ENCODE data around the gene SIKE1. TPM values are rescaled to one million over a fixed set of nuclear protein-coding genes. Genes with fewer than 3 reads are reported as not detected.
"Not testable (repeated sequence)": the region's sequence is repeated elsewhere in the genome, so short reads cannot be mapped to it uniquely, and the experiment has no call there.

Gene SIKE1
- 100 to 1,000 TPM in 1 of 2 donors, 10 to 100 TPM in 1; 80.4 to 126 TPM for total RNA-seq
- polyA plus RNA-seq (ENCODE audit: insufficient read length in 2 of 2) = 10 to 100 TPM; 36.5 to 53.6 TPM
- long read RNA-seq, donor 1, full-length matches to known transcripts = 23 of 23 reads
- long read RNA-seq, donor 1, partial matches to known transcripts = 0 of 23 reads
- long read RNA-seq, donor 1, other reads (novel, unspliced or antisense) = 0 of 23 reads
- long read RNA-seq, donor 2, full-length matches to known transcripts = 6 of 6 reads
- long read RNA-seq, donor 2, partial matches to known transcripts = 0 of 6 reads
- long read RNA-seq, donor 2, other reads (novel, unspliced or antisense) = 0 of 6 reads
- long read RNA-seq, donor 3, full-length matches to known transcripts = 8 of 8 reads
- long read RNA-seq, donor 3, partial matches to known transcripts = 0 of 8 reads
- long read RNA-seq, donor 3, other reads (novel, unspliced or antisense) = 0 of 8 reads
- long read RNA-seq, donor 4, transcript SIKE1-201 (5 exons, 2,190 nt) = major isoform, 11 of 16 reads
- long read RNA-seq, donor 4, partial matches to known transcripts = 0 of 16 reads
- long read RNA-seq, donor 4, other reads (novel, unspliced or antisense) = 0 of 16 reads

DNA sequence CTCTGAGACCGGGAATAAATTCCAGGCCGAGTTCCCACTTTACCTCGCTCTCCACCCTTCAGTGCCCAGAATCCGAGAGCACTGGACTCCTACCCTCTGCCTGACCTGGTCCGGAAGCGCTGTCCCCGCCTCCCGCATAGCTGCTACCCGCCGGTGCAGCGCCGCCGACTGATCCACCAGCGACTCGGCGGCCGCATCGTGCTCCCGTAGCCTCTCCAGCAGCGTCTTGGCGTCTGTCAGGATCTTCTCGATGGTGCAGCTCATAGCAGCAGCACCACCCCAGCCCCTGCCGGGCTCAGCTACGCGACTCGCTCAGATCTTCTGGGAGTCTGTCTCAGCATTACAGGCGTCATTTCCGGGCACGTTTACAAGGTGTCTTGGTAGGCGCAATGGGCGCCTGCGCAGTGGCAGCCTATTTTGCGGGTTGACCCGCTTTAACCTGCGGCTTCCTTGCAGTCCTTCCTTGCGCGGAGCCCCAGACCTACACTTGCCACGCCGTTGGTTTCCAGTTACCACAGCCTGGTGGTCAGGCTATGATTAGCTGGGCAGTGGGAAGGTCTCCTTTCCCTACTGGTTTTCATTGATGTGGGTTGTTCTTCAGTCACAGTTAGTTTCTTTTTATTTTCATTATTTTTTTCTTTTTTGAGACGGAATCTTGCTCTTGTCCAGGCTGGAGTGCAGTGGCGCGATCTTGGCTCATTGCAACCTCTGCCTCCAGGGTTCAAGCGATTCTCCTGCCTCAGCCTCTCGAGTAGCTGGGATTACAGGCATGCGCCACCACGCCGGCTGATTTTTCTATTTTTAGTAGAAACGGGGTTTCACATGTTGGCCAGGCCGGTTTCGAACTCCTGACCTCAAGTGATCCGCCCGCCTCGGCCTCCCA lies at the start of gene SIKE1:
SIKE1 (minus strand) TSS at position 342 of the 883 bp plus-strand sequence; CDS start at position 264, 78 bp downstream.
- no peaks in the 10 kb centered on the region for H3K9me3 ChIP-seq (ENCODE audit: control insufficient read depth, insufficient read depth, low read length)
- DNase-seq (ENCODE audit: low read depth in 4 of 6, low spot score in 6 of 6) = peak; percentile 86 to 99 (median 92)
- peaks cover 2% of the 10 kb centered on the region for H3K27me3 ChIP-seq (ENCODE audit: control insufficient read depth, insufficient read depth, low read length)

DNA sequence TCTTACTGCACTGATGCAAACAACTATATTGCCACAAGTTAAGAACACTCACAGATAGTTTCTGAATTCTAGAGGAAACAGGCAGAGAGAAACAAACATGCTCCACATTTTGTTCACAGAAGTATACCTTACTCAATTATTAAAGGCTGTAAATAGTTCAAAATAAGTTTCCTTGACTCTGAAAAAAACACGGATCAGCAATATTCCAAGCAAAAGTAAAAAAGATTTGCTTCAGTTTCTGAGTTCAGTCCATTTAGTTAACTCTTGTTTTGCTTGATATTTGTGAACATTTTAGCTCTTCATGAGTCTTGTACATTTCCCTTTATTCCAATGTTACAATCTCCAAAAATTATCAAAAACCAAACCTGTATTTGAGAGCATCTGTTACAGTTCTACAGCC lies 49.6 kb upstream of the SIKE1 start:
- not testable (repeated sequence) for H3K27ac ChIP-seq (ENCODE audit: low read depth, low read length); H3K36me3 ChIP-seq (ENCODE audit: control insufficient read depth, insufficient read depth, low read length); H3K4me1 ChIP-seq (ENCODE audit: control insufficient read depth, insufficient read depth, low read length); H3K27me3 ChIP-seq (ENCODE audit: control insufficient read depth, insufficient read depth, low read length); H3K4me3 ChIP-seq (ENCODE audit: low read depth, low read length); DNase-seq (ENCODE audit: low read depth in 4 of 6, low spot score in 6 of 6); H3K9me3 ChIP-seq (ENCODE audit: control insufficient read depth, insufficient read depth, low read length)
- no CpG with 5 or more reads among the region's 1 CpG for WGBS (ENCODE audit: insufficient coverage)

More for the DNA sequence above, at the start of gene SIKE1:
- H3K4me3 ChIP-seq (ENCODE audit: low read depth, low read length) = peak within 1 kb of the TSS; percentile 78
- WGBS (ENCODE audit: insufficient coverage) = 12% methylated on average over 47 of the region's 53 CpGs
- H3K36me3 ChIP-seq (ENCODE audit: control insufficient read depth, insufficient read depth, low read length) = peaks cover 5% of the 10 kb centered on the region
- H3K27ac ChIP-seq (ENCODE audit: low read depth, low read length) = peak within 1 kb of the TSS; percentile 80
- peaks cover 7% of the 10 kb centered on the region for H3K4me1 ChIP-seq (ENCODE audit: control insufficient read depth, insufficient read depth, low read length)

DNA sequence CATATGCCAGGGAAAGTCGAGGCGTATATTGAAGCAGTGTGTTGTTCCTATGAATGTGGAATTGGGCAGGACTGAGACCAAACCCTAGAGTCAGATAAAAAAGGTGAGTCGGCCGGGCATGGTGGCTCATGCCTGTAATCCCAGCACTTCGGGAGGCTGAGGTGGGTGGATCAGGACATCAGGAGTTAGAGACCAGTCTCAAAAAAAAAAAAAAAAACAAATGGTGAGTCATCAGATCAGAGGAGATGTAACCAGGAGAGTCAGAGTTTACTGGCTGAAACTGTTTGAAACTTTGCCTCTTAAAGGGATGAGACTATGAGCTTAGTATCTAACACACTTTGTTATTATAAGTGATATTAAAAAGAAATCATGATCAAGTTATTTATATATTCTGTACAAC lies 47.8 kb upstream of the SIKE1 start:
- no peaks in the 10 kb centered on the region for H3K9me3 ChIP-seq (ENCODE audit: control insufficient read depth, insufficient read depth, low read length)
- no peaks in the 10 kb centered on the region for H3K36me3 ChIP-seq (ENCODE audit: control insufficient read depth, insufficient read depth, low read length)
- no peak overlapping the region for H3K27ac ChIP-seq (ENCODE audit: low read depth, low read length)
- DNase-seq (ENCODE audit: low read depth in 4 of 6, low spot score in 6 of 6) = no peak
- H3K27me3 ChIP-seq (ENCODE audit: control insufficient read depth, insufficient read depth, low read length) = no peaks in the 10 kb centered on the region
- H3K4me1 ChIP-seq (ENCODE audit: control insufficient read depth, insufficient read depth, low read length) = no peaks in the 10 kb centered on the region
- whole genome bisulfite sequencing (ENCODE audit: insufficient coverage) = 93% methylated on average over 5 of the region's 5 CpGs
- H3K4me3 ChIP-seq (ENCODE audit: low read depth, low read length) = no peak overlapping the region

DNA sequence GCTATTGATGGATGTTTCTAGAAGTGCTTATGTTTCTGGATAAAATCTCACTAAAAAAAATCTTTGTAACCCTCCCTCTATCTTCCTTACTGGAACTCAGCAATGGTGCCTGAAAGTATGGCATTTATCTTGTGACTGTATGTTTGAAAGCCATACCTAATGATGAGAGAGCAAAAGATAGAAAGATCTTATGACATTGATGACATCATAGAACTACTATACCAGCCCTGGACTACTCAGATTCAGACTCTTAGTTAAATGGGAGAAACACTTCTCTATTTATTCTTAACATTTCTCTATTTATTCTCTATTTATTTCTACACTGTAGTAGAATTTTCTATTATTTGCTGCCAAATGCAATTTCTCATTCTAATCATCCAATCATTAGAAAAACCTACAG lies 41.5 kb upstream of the SIKE1 start:
- H3K9me3 ChIP-seq (ENCODE audit: control insufficient read depth, insufficient read depth, low read length) = no peaks in the 10 kb centered on the region
- no peaks in the 10 kb centered on the region for H3K4me1 ChIP-seq (ENCODE audit: control insufficient read depth, insufficient read depth, low read length)
- no peak overlapping the region for H3K4me3 ChIP-seq (ENCODE audit: low read depth, low read length)
- no peaks in the 10 kb centered on the region for H3K27me3 ChIP-seq (ENCODE audit: control insufficient read depth, insufficient read depth, low read length)
- H3K36me3 ChIP-seq (ENCODE audit: control insufficient read depth, insufficient read depth, low read length) = no peaks in the 10 kb centered on the region
- DNase-seq (ENCODE audit: low read depth in 4 of 6, low spot score in 6 of 6) = no peak
- H3K27ac ChIP-seq (ENCODE audit: low read depth, low read length) = no peak overlapping the region

DNA sequence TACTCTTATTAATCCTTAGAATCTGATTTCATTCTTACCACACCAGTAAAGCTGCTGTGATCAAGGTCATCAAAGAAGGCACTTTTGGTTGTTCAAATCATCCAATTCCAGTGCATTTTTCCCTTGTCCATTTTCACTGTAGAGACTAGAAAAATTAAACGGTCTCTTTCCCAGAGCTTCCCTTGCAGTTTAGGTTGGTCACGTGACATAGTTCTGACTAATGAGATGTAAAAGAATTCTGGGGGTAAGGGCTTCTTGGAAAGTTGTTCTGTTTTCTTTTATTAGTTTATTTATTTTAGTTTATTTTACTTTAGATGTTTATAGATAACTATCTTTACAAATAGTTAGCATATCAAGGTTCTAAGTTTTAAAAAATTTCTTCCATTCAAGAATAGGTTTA lies 39.9 kb upstream of the SIKE1 start:
- H3K4me3 ChIP-seq (ENCODE audit: low read depth, low read length) = no peak overlapping the region
- no CpG with 5 or more reads among the region's 2 CpGs for WGBS (ENCODE audit: insufficient coverage)
- H3K27ac ChIP-seq (ENCODE audit: low read depth, low read length) = no peak overlapping the region
- no peaks in the 10 kb centered on the region for H3K9me3 ChIP-seq (ENCODE audit: control insufficient read depth, insufficient read depth, low read length)
- H3K27me3 ChIP-seq (ENCODE audit: control insufficient read depth, insufficient read depth, low read length) = no peaks in the 10 kb centered on the region
- H3K36me3 ChIP-seq (ENCODE audit: control insufficient read depth, insufficient read depth, low read length) = no peaks in the 10 kb centered on the region
- H3K4me1 ChIP-seq (ENCODE audit: control insufficient read depth, insufficient read depth, low read length) = no peaks in the 10 kb centered on the region
- no peak for DNase-seq (ENCODE audit: low read depth in 4 of 6, low spot score in 6 of 6)

DNA sequence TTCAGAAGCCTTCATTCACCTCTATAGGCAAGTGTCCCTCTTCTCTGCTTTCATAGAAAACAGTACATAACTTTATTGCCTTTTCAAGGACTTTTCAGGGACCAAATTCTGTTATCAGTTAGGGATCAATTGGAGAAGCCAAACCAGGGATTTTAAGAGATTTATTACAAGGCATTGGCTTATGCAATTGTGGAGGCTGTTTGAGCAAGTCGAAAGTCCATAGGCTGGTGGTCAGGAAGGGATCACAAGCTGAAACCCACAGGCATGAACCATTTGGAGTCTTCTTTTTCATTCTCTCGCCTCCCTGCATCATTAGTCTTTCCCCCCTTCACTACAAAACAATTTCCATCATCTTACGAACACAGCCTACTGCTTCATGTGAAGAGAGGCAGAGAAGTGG lies 39.4 kb upstream of the SIKE1 start:
- Histone ChIP-seq H3K27ac (ENCODE audit: low read depth, low read length) (no peak overlapping the region), H3K4me1 (ENCODE audit: control insufficient read depth, insufficient read depth, low read length) (no peaks in the 10 kb centered on the region), H3K4me3 (ENCODE audit: low read depth, low read length) (no peak overlapping the region), H3K36me3 (ENCODE audit: control insufficient read depth, insufficient read depth, low read length) (no peaks in the 10 kb centered on the region), H3K9me3 (ENCODE audit: control insufficient read depth, insufficient read depth, low read length) (no peaks in the 10 kb centered on the region), H3K27me3 (ENCODE audit: control insufficient read depth, insufficient read depth, low read length) (no peaks in the 10 kb centered on the region)
- no peak for DNase-seq (ENCODE audit: low read depth in 4 of 6, low spot score in 6 of 6)
- no CpG with 5 or more reads among the region's 3 CpGs for WGBS (ENCODE audit: insufficient coverage)

DNA sequence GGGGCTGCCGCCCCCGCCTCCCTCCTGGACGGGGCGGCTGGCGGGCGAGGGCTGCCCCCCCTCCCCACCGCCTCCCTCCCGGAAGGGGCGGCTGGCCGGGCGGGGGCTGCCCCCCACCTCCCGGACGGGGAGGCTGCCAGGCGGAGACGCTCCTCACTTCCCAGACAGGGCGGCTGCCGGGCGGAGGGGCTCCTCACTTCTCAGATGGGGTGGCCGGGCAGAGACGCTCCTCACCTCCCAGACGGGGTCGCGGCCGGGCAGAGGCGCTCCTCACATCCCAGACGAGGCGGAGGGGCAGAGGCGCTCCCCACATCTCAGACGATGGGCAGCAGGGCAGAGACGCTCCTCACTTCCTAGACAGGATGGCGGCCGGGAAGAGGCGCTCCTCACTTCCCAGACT lies 24.0 kb upstream of the SIKE1 start:
- H3K9me3 ChIP-seq (ENCODE audit: control insufficient read depth, insufficient read depth, low read length); H3K36me3 ChIP-seq (ENCODE audit: control insufficient read depth, insufficient read depth, low read length); H3K27ac ChIP-seq (ENCODE audit: low read depth, low read length); H3K4me1 ChIP-seq (ENCODE audit: control insufficient read depth, insufficient read depth, low read length); H3K27me3 ChIP-seq (ENCODE audit: control insufficient read depth, insufficient read depth, low read length); DNase-seq (ENCODE audit: low read depth in 4 of 6, low spot score in 6 of 6); H3K4me3 ChIP-seq (ENCODE audit: low read depth, low read length): not testable (repeated sequence)
- WGBS (ENCODE audit: insufficient coverage) = 100% methylated on average over 1 of the region's 33 CpGs

DNA sequence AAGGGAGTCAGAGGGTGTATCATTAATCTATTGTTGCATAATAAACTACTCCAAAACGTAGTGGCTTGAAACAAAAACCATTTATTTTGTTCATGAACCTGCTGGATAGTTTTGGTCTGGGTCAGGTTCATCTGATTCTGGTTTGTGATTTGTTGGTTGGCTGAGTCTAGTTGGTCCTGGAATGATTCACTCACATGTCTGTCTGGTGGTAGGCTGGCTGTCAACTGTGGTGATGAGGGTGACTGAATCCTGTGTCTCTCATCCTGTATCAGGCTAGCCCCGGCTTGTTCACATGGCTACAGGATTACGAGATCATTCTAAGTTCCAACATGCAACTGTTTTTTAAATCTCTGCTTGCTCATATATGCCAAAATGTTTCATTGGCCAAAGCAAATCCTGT lies 22.5 kb upstream of the SIKE1 start:
- no peak for DNase-seq (ENCODE audit: low read depth in 4 of 6, low spot score in 6 of 6)
- H3K27me3 ChIP-seq (ENCODE audit: control insufficient read depth, insufficient read depth, low read length) = peaks cover 5% of the 10 kb centered on the region
- whole genome bisulfite sequencing (ENCODE audit: insufficient coverage) = no CpG with 5 or more reads among the region's 3 CpGs

DNA sequence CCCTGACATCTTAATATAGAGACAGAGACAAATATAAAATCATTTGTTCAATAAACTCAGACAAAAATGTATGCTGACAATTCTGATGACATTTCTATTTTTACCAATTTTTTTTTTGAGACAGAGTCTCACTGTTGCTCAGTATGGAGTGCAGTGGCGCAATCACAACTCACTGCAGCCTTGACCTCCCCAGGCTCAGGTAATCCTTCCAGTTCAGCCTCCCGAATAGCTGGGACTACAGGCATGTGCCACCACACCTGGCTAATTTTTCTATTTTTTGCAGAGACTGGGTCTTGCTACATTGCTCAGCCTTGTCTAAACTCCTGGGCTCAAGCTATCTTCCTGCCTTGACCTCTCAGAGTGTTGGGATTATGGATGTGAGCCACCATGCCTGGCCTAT lies 13.6 kb upstream of the SIKE1 start:
- Histone ChIP-seq H3K4me1 (ENCODE audit: control insufficient read depth, insufficient read depth, low read length) (no peaks in the 10 kb centered on the region), H3K9me3 (ENCODE audit: control insufficient read depth, insufficient read depth, low read length) (no peaks in the 10 kb centered on the region), H3K36me3 (ENCODE audit: control insufficient read depth, insufficient read depth, low read length) (no peaks in the 10 kb centered on the region), H3K4me3 (ENCODE audit: low read depth, low read length) (no peak overlapping the region), H3K27me3 (ENCODE audit: control insufficient read depth, insufficient read depth, low read length) (peaks cover 4% of the 10 kb centered on the region), H3K27ac (ENCODE audit: low read depth, low read length) (no peak overlapping the region)
- WGBS (ENCODE audit: insufficient coverage) = 91% methylated on average over 1 of the region's 2 CpGs
- DNase-seq (ENCODE audit: low read depth in 4 of 6, low spot score in 6 of 6) = no peak

More for the DNA sequence above, 22.5 kb upstream of the SIKE1 start:
- no peaks in the 10 kb centered on the region for H3K4me1 ChIP-seq (ENCODE audit: control insufficient read depth, insufficient read depth, low read length)
- no peak overlapping the region for H3K4me3 ChIP-seq (ENCODE audit: low read depth, low read length)
- H3K9me3 ChIP-seq (ENCODE audit: control insufficient read depth, insufficient read depth, low read length) = no peaks in the 10 kb centered on the region
- no peaks in the 10 kb centered on the region for H3K36me3 ChIP-seq (ENCODE audit: control insufficient read depth, insufficient read depth, low read length)
- no peak overlapping the region for H3K27ac ChIP-seq (ENCODE audit: low read depth, low read length)
